Sigmoid colon (tissue), 7 donors: ENCODE results near the gene NOS3. TPM values are rescaled to one million over a fixed set of nuclear protein-coding genes. Genes with fewer than 3 reads are reported as not detected.
"Not testable (repeated sequence)": the region's sequence is repeated elsewhere in the genome, so short reads cannot be mapped to it uniquely, and the experiment has no call there.

Experiments used
- DNase-seq: peaks from one replicate; pipeline ENCODE4 v3.0.0-alpha.2; 2019
- H3K27ac ChIP-seq, 4 donors: fragments of 200-600 bp; sonication (generic); one replicate each; pipeline ENCODE4 v1.5.1; 2016 to 2019; ENCODE audit warnings: mild to moderate bottlenecking in 1 of 4
- H3K27me3 ChIP-seq, 3 donors: fragments of 200-600 bp; sonication (generic); one replicate each; pipeline ENCODE4 v1.5.1; 2019; ENCODE audit warnings: mild to moderate bottlenecking in 1 of 3
- H3K36me3 ChIP-seq, 4 donors: fragments of 200-600 bp; sonication (generic); one replicate each; pipeline ENCODE4 v1.5.1; 2016 to 2019
- H3K4me1 ChIP-seq, 4 donors: fragments of 200-600 bp; sonication (generic); one replicate each; pipeline ENCODE4 v1.5.1; 2017 to 2019
- H3K4me3 ChIP-seq, 4 donors: fragments of 200-600 bp; sonication (generic); one replicate each; pipeline ENCODE4 v1.5.1; 2017 to 2019; ENCODE audit warnings: mild to moderate bottlenecking in 2 of 4, moderate library complexity in 1 of 4
- H3K9me3 ChIP-seq, 4 donors: fragments of 200-600 bp in 3 of 4; sonication (generic) in 3 of 4; one replicate each; pipeline versions ENCODE4 v1.5.1 to v1.6.1; 2013 to 2019
- EP300 ChIP-seq, 4 donors: sonication (generic); formaldehyde crosslinking; IDR thresholded peaks; one replicate each; pipeline ENCODE4 v1.6.1; 2017; ENCODE audit warnings: antibody characterized with exemption in 4 of 4
- POLR2A ChIP-seq, 2 donors: fragments of 450-650 bp; IDR thresholded peaks; one replicate each; pipeline ENCODE4 v1.6.1; 2016; ENCODE audit warnings: antibody characterized with exemption in 2 of 2, mild to moderate bottlenecking in 2 of 2, moderate library complexity in 2 of 2
- POLR2AphosphoS5 ChIP-seq, 4 donors: sonication (generic); formaldehyde crosslinking; IDR thresholded peaks; one replicate each; pipeline ENCODE4 v1.6.1; 2017; ENCODE audit warnings: antibody characterized with exemption in 4 of 4
- WGBS, 2 donors: extraction: QIAGEN DNeasy Blood & Tissue Kit; methylation state at CpG; one replicate each; pipeline ENCODE4 v1.1.7; 2013; 5-methylcytosine and 5-hydroxymethylcytosine counted together
- intact Hi-C: fragments of 100-400 bp; cut with DNase I; formaldehyde crosslinking; loops from one replicate; pipeline ENCODE4 v1.15.1; 2023
- polyA plus RNA-seq, 3 donors: library from polyadenylated mRNA; stranded (reverse); fragments of 200-250 nt; gene quantifications; one replicate each; pipeline ENCODE4 v1.2.3, GENCODE V29; 2013
- total RNA-seq, 4 donors: library from RNA; depleted of rRNA; stranded (reverse); fragments of >200 nt; gene quantifications; one replicate each; pipeline ENCODE4 v1.1.0, GENCODE V29; 2016
- TF ChIP-seq, protein P1 (sequence below), 4 experiments: fragments of 450-650 bp in 3 of 4; fragments of 200-600 bp in 1 of 4; IDR thresholded peaks; one replicate each; pipeline ENCODE4 v1.5.1; 2016 to 2019; ENCODE audit warnings: antibody characterized with exemption in 4 of 4, mild to moderate bottlenecking in 3 of 4, moderate library complexity in 2 of 4
- donor health status: healthy with polysubstance abuse.
- donor health status: Bipolar disorder and iron deficiency.
- donor health status: healthy.

NOS3 gene
- total and polyA plus RNA-seq, 7 donors = 0.23 to 7.2 (median 1.8) TPM

- Histone ChIP-seq H3K9me3 (no peaks in the 10 kb centered on the region), H3K4me3 (no peak overlapping the region), H3K4me1 (peaks cover 0 to 17% (median 8%) of the 10 kb centered on the region in 4 donors), H3K27ac (no peak overlapping the region), H3K36me3 (peaks cover 0 to 72% (median 29%) of the 10 kb centered on the region in 4 donors), H3K27me3 (no peaks in the 10 kb centered on the region)
- no peak for TF ChIP-seq EP300 (IDR thresholded peaks at IDR 0.05)
- TF ChIP-seq POLR2A (IDR thresholded peaks at IDR 0.05) = no peak
- TF ChIP-seq, protein P1, sequence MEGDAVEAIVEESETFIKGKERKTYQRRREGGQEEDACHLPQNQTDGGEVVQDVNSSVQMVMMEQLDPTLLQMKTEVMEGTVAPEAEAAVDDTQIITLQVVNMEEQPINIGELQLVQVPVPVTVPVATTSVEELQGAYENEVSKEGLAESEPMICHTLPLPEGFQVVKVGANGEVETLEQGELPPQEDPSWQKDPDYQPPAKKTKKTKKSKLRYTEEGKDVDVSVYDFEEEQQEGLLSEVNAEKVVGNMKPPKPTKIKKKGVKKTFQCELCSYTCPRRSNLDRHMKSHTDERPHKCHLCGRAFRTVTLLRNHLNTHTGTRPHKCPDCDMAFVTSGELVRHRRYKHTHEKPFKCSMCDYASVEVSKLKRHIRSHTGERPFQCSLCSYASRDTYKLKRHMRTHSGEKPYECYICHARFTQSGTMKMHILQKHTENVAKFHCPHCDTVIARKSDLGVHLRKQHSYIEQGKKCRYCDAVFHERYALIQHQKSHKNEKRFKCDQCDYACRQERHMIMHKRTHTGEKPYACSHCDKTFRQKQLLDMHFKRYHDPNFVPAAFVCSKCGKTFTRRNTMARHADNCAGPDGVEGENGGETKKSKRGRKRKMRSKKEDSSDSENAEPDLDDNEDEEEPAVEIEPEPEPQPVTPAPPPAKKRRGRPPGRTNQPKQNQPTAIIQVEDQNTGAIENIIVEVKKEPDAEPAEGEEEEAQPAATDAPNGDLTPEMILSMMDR (IDR thresholded peaks at IDR 0.05) = no peak
- TF ChIP-seq POLR2AphosphoS5 (IDR thresholded peaks at IDR 0.05) = no peak
- intact Hi-C loops = no loop called here
- DNase-seq = no peak
- WGBS, 2 donors = 74 to 82% methylated on average over 18 of the region's 18 CpGs
Measured at GRCh38 chr7:151039850-151040548, 49.2 kb downstream of the NOS3 start.

DNA sequence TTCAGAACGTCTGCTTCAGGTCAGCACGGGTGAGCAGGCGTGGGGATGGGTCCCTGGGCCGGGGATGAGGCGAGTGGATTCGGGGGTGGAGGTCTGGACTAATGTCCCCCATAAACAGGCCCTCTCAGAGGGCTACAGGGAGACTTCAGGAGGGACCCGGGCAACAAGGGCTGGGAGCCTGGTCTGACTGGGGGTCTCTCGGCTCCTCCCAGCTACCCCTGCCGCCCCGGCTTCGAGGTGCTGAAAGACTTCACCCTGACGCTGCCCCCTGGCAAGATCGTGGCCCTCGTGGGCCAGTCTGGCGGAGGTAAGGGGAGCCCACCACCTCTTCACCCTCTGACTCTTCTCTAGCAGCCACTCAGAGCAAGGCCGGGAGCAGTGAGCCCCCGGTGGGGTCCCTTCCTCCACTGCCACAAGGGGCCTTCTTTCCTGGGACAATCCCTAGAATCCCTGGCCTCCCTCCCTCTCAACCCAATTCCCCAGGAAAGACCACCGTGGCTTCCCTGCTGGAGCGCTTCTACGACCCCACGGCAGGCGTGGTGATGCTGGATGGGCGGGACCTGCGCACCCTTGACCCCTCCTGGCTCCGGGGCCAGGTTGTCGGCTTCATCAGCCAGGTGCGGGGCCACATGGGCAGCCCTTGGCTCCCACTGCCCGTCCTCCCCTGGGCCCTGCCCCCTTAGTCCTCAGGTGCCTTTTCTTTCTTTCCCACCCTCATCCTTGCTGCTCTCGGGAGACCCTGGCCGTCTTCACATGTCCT is 50.0 kb downstream of the NOS3 start:
- Histone ChIP-seq H3K27ac (no peak overlapping the region), H3K36me3 (peaks cover 0 to 69% (median 26%) of the 10 kb centered on the region in 4 donors), H3K4me3 (no peak overlapping the region), H3K27me3 (no peaks in the 10 kb centered on the region), H3K4me1 (peaks cover 0 to 17% (median 8%) of the 10 kb centered on the region in 4 donors), H3K9me3 (no peaks in the 10 kb centered on the region)
- WGBS, 2 donors = 94 to 95% methylated on average over 30 of the region's 30 CpGs
- TF ChIP-seq POLR2AphosphoS5 (IDR thresholded peaks at IDR 0.05) (no peak), EP300 (IDR thresholded peaks at IDR 0.05) (no peak), POLR2A (IDR thresholded peaks at IDR 0.05) (no peak)
- TF ChIP-seq, protein P1 (IDR thresholded peaks at IDR 0.05) = no peak
- intact Hi-C loops = no loop called here
- no peak for DNase-seq

GRCh38 chr7:151043449-151043848 is 52.6 kb downstream of the NOS3 start:
- DNase-seq, H3K4me3 ChIP-seq, intact Hi-C loops, H3K9me3 ChIP-seq, H3K27ac ChIP-seq, H3K27me3 ChIP-seq: not testable (repeated sequence)
- Histone ChIP-seq H3K4me1 (peaks cover 0 to 29% (median 18%) of the 10 kb centered on the region in 4 donors), H3K36me3 (peaks cover 0 to 48% (median 16%) of the 10 kb centered on the region in 4 donors)
- 87 to 88% methylated on average over 10 of the region's 10 CpGs for WGBS, 2 donors

DNA sequence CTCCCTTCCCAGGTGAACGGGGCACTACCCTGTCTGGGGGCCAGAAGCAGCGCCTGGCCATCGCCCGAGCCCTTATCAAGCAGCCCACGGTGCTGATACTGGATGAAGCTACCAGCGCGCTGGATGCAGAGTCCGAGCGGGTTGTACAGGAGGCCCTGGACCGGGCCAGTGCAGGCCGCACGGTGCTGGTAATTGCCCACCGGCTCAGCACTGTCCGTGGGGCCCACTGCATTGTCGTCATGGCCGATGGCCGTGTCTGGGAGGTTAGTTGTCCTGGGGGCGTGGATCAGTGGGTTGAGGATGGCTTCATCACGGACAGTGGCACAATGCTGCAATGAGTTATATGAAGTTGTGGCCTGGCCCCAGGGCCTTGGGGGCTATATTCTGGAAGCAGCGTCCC is 53.1 kb downstream of the NOS3 start:
- Histone ChIP-seq H3K9me3 (no peaks in the 10 kb centered on the region), H3K27ac (no peak overlapping the region), H3K4me3 (no peak overlapping the region), H3K27me3 (no peaks in the 10 kb centered on the region), H3K4me1 (peaks cover 0 to 23% (median 13%) of the 10 kb centered on the region in 4 donors), H3K36me3 (peaks cover 0 to 48% (median 16%) of the 10 kb centered on the region in 4 donors)
- WGBS, 2 donors = 95 to 96% methylated on average over 20 of the region's 20 CpGs
- no peak for TF ChIP-seq EP300 (IDR thresholded peaks at IDR 0.05)
- no peak for TF ChIP-seq POLR2AphosphoS5 (IDR thresholded peaks at IDR 0.05)
- TF ChIP-seq POLR2A (IDR thresholded peaks at IDR 0.05) = no peak
- TF ChIP-seq, protein P1 (IDR thresholded peaks at IDR 0.05) = no peak
- intact Hi-C loops = no loop called here
- DNase-seq = no peak

DNA sequence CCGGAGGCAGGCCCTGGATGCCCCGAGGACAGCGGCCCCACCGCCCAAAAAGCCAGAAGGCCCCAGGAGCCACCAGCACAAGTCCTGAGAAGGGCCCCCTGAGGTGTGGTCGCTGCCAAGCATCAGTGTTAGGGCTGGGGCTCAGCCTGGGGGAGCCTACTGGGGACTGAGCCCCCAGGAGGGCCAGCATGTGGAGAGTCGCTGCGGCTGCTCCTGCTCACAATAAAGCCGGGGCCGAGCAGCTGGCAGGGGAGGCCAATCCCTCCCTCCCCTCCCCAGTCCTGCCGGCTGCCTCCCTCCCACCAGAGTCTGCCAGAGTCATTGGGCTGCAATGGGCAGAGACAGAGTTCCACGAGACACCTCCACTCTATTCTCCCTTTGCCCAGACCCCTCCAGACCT is 54.4 kb downstream of the NOS3 start:
- Histone ChIP-seq H3K27ac (no peak overlapping the region), H3K4me1 (peaks cover 0 to 14% (median 9%) of the 10 kb centered on the region in 4 donors), H3K9me3 (no peaks in the 10 kb centered on the region), H3K27me3 (peaks cover 0 to 3% (median 0%) of the 10 kb centered on the region in 3 donors), H3K4me3 (no peak overlapping the region), H3K36me3 (peaks cover 0 to 48% (median 16%) of the 10 kb centered on the region in 4 donors)
- TF ChIP-seq POLR2A (IDR thresholded peaks at IDR 0.05) (no peak), POLR2AphosphoS5 (IDR thresholded peaks at IDR 0.05) (no peak), EP300 (IDR thresholded peaks at IDR 0.05) (no peak)
- TF ChIP-seq, protein P1 (IDR thresholded peaks at IDR 0.05) = no peak
- intact Hi-C loops = no loop called here
- 93 to 95% methylated on average over 11 of the region's 11 CpGs for WGBS, 2 donors
- no peak for DNase-seq
